H54 (cell line): Measurements from ENCODE around the gene ZNF827.

Experiments used
- DNase-seq: peaks from one replicate; pipeline ENCODE4 v3.0.0; 2011; ENCODE audit warnings: low spot score, mixed read lengths; ENCODE audit not compliant: insufficient read length
- FAIRE-seq: peaks from 3 replicates; lab custom pipeline; 2011; peaks lifted over from hg19 to GRCh38; lab: Jason Lieb, UNC
- POLR2A ChIP-seq: IDR thresholded peaks from 2 replicates; pipeline ENCODE4 v1.6.1; 2011; ENCODE audit warnings: low read depth, mild to moderate bottlenecking, low read length

Gene ZNF827

GRCh38 chr4:145873901-145874300 lies 64.7 kb downstream of the ZNF827 start:
- no peak for TF ChIP-seq POLR2A
- no peak for DNase-seq
- FAIRE-seq: no peak

- FAIRE-seq (no peak), DNase-seq (no peak)
- no peak for TF ChIP-seq POLR2A
Observed at GRCh38 chr4:145871209-145871608, 67.4 kb downstream of the ZNF827 start.

- DNase-seq: no peak
- no peak for TF ChIP-seq POLR2A
- FAIRE-seq: no peak
Observed at GRCh38 chr4:145870155-145871020, 68.2 kb downstream of the ZNF827 start.

- no peak for TF ChIP-seq POLR2A
- FAIRE-seq: no peak
- DNase-seq: no peak
Observed at GRCh38 chr4:145868637-145869409, 69.8 kb downstream of the ZNF827 start.

GRCh38 chr4:145867406-145867805 lies 71.2 kb downstream of the ZNF827 start:
- no peak for FAIRE-seq
- no peak for DNase-seq
- TF ChIP-seq POLR2A: no peak

- TF ChIP-seq POLR2A: no peak
- no peak for DNase-seq
- FAIRE-seq: no peak
Observed at GRCh38 chr4:145866991-145867390, 71.6 kb downstream of the ZNF827 start.

GRCh38 chr4:145865274-145865941 lies 73.2 kb downstream of the ZNF827 start:
- DNase-seq (no peak), FAIRE-seq (no peak)
- TF ChIP-seq POLR2A: no peak

GRCh38 chr4:145863191-145863590 lies 75.4 kb downstream of the ZNF827 start:
- DNase-seq (no peak), FAIRE-seq (no peak)
- no peak for TF ChIP-seq POLR2A

GRCh38 chr4:145861336-145862318 lies 77.0 kb downstream of the ZNF827 start:
- no peak for FAIRE-seq

GRCh38 chr4:145860897-145861296 lies 77.7 kb downstream of the ZNF827 start:
- no peak for FAIRE-seq
- TF ChIP-seq POLR2A: no peak
- DNase-seq: no peak

More at GRCh38 chr4:145861336-145862318, 77.0 kb downstream of the ZNF827 start:
- TF ChIP-seq POLR2A: no peak
- DNase-seq: no peak

- FAIRE-seq (no peak), DNase-seq (no peak)
- TF ChIP-seq POLR2A: no peak
Observed at GRCh38 chr4:145860446-145860845, 78.2 kb downstream of the ZNF827 start.

GRCh38 chr4:145859926-145860325 lies 78.7 kb downstream of the ZNF827 start:
- FAIRE-seq: no peak
- TF ChIP-seq POLR2A: no peak

GRCh38 chr4:145859426-145859825 lies 79.2 kb downstream of the ZNF827 start:
- FAIRE-seq: no peak
- TF ChIP-seq POLR2A: no peak
- DNase-seq: no peak

More at GRCh38 chr4:145859926-145860325, 78.7 kb downstream of the ZNF827 start:
- no peak for DNase-seq
